Measurements from ENCODE around the gene SLC15A5. TPM values are rescaled to one million over a fixed set of nuclear protein-coding genes. Genes with fewer than 3 reads are reported as not detected.

Gene SLC15A5
- total RNA-seq, 2 donors from 2014 or later, result not detected

GRCh38 chr12:16282081-16282480 is 4.6 kb upstream of the SLC15A5 start:
- Mint-ChIP-seq H3K27ac (no peak overlapping the region), H3K36me3 (no peaks in the 10 kb centered on the region)

DNA sequence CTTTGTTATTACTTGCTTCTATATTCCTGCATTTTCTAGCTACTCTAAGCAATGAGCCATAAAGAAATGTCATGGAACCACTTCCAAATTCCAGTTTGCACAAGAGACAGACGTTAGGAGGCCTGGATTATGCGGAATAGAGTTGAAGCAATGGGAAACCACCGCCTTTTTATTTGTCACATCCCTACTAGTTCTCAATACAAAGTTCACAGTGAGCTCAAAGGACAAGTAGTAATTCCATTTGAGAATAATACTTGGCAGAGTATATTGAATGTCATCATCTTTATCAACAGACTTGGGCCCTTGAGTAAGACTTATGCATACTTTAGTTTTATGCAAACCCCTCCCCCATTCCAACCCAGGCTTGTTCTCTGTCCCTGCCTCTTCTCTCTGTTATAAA is 3.7 kb upstream of the SLC15A5 start:
- Mint-ChIP-seq H3K27ac (no peak overlapping the region), H3K9me3 (peaks cover 7 to 8% of the 10 kb centered on the region in 2 donors)

More at GRCh38 chr12:16282081-16282480, 4.6 kb upstream of the SLC15A5 start:
- DNase-seq (ENCODE audit: low spot score in 2 of 2) (no peak), ATAC-seq (no peak)
- peaks cover 6 to 7% of the 10 kb centered on the region in 2 donors for H3K9me3 Mint-ChIP-seq

GRCh38 chr12:16272222-16272621 is 5.3 kb downstream of the SLC15A5 start:
- no peaks in the 10 kb centered on the region for H3K36me3 Mint-ChIP-seq
- peaks cover 0 to 4% of the 10 kb centered on the region in 2 donors for H3K9me3 Mint-ChIP-seq
- ATAC-seq (no peak), DNase-seq (ENCODE audit: low spot score in 2 of 2) (no peak)
- H3K27ac Mint-ChIP-seq, result no peak overlapping the region

More for the DNA sequence above, 3.7 kb upstream of the SLC15A5 start:
- DNase-seq (ENCODE audit: low spot score in 2 of 2) (no peak), ATAC-seq (no peak)
- H3K36me3 Mint-ChIP-seq, result no peaks in the 10 kb centered on the region

DNA sequence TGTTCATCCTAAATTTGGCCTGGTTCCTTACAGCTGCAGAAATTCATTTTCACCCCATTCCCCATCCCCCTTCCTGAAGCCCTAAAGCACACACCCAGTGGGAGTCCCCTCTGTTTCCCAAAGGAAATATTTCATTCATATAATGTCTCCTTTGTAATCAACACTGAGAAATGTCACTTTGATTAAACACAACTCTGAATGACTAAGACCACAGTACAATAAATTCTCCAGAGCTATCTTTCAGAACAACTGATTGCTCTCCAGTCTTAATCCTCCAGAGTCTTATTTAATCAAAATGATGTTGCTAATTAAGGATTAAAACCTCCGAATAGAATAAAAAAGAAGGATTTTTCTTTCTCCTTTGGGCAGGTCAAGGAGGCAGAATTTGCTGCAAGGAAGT is 6.4 kb downstream of the SLC15A5 start:
- DNase-seq (ENCODE audit: low spot score in 2 of 2) (no peak), ATAC-seq (no peak)
- Mint-ChIP-seq H3K27ac (no peak overlapping the region), H3K36me3 (no peaks in the 10 kb centered on the region), H3K9me3 (peaks cover 0 to under 1% of the 10 kb centered on the region in 2 donors)

DNA sequence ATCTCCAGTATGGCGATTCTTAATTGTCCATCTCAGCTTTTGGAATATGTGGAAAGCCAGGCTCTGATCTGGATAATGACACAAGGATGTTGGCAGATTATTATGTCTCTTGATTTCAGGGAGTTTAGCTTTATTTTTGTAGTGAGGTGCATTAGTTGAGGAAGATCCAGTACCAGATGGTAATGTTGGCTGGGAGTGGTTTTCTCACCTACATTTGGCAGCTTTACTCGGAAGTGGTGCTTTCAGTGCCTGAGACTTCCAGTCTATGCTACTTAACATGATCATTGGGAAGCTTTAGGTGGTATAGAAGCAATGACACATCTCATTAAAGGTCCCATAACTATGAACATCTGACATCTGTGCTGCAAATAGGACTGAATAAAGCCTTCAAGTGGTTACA is 7.5 kb downstream of the SLC15A5 start:
- Mint-ChIP-seq H3K27ac (no peak overlapping the region), H3K36me3 (no peaks in the 10 kb centered on the region), H3K9me3 (peaks cover 1 to 2% of the 10 kb centered on the region in 2 donors)
- ATAC-seq (no peak), DNase-seq (ENCODE audit: low spot score in 2 of 2) (no peak)

DNA sequence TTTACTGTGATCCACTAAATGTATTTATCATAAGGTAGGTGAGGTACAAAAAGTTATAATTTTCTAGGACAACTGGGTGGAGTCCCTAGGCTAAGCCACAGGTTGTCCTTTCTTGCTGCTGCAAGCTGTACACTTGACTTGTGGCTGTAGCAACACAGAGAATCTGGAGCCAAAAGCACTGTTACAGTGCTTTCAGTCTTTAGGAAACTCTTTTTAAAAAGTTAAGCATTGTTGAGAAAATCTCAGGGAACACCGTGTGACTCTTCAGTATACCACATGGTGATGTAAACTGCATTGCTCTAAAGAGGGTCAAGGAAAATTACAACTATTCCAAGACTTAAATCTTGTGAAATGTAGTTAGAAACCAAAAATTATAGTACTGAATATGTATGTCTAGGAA is 11.4 kb downstream of the SLC15A5 start:
- Mint-ChIP-seq H3K27ac (no peak overlapping the region), H3K9me3 (peaks cover 15 to 21% of the 10 kb centered on the region in 2 donors), H3K36me3 (peaks cover 0 to 5% of the 10 kb centered on the region in 2 donors)
- no peak for ATAC-seq
- DNase-seq (ENCODE audit: low spot score in 2 of 2), result no peak

- no peak overlapping the region for H3K27ac Mint-ChIP-seq
- DNase-seq (ENCODE audit: low spot score in 2 of 2) (no peak), ATAC-seq (no peak)
- H3K36me3 Mint-ChIP-seq, result peaks cover 0 to 5% of the 10 kb centered on the region in 2 donors
- peaks cover 15 to 31% of the 10 kb centered on the region in 2 donors for H3K9me3 Mint-ChIP-seq
Observed at GRCh38 chr12:16261944-16262475, 15.5 kb downstream of the SLC15A5 start.

GRCh38 chr12:16260206-16260605 is 17.3 kb downstream of the SLC15A5 start:
- ATAC-seq (no peak), DNase-seq (ENCODE audit: low spot score in 2 of 2) (no peak)
- H3K9me3 Mint-ChIP-seq, result peaks cover 15 to 31% of the 10 kb centered on the region in 2 donors
- H3K36me3 Mint-ChIP-seq, result peaks cover 0 to 5% of the 10 kb centered on the region in 2 donors
- H3K27ac Mint-ChIP-seq, result no peak overlapping the region

DNA sequence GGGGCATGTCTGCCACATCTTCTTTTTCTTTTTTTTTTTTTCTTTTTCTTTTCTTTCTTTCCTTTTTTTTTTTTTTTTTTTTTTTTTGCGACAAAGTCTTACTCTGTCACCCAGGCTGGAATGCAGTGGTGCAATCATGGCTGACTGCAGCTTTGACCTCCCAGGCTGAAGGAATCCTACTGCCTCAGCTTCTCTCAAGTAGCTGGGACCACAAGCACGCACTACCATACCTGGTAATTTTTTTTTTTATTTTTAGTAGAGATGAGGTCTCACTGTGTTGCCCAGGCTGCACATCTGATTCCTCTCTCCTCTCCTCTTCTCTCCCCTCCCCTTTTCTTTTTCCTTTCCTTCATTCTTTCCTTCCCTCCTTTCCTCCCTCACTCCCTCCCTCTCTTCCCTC is 18.5 kb downstream of the SLC15A5 start:
- DNase-seq (ENCODE audit: low spot score in 2 of 2) (no peak), ATAC-seq (no peak)
- peaks cover 9 to 24% of the 10 kb centered on the region in 2 donors for H3K9me3 Mint-ChIP-seq
- H3K36me3 Mint-ChIP-seq, result no peaks in the 10 kb centered on the region
- no peak overlapping the region for H3K27ac Mint-ChIP-seq

DNA sequence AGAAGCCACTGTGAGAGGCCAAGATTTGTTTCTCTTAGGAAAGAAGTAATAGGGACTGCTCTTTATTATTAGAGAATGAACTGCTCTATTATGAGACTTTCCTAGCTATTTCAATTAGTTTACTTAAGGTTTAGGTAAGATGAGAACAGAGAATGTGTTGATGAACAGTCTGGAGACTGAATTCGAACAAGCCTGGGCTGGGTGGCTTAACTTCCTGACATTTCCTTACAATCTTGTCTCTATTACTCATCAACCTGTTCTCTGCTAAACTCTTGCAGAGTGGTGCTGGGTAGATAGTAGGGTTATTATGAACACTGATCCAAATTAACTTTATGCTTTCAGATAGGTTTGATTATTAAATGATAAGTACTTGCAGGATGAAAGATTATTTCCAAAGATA is 31.2 kb downstream of the SLC15A5 start:
- no peak overlapping the region for H3K27ac Mint-ChIP-seq
- H3K36me3 Mint-ChIP-seq, result no peaks in the 10 kb centered on the region
- H3K9me3 Mint-ChIP-seq, result peaks cover 8 to 15% of the 10 kb centered on the region in 2 donors
- ATAC-seq (no peak), DNase-seq (ENCODE audit: low spot score in 2 of 2) (no peak)

GRCh38 chr12:16245209-16245608 is 32.3 kb downstream of the SLC15A5 start:
- no peaks in the 10 kb centered on the region for H3K36me3 Mint-ChIP-seq
- DNase-seq (ENCODE audit: low spot score in 2 of 2) (no peak), ATAC-seq (no peak)
- H3K9me3 Mint-ChIP-seq, result peaks cover 8 to 10% of the 10 kb centered on the region in 2 donors
- no peak overlapping the region for H3K27ac Mint-ChIP-seq

GRCh38 chr12:16243487-16244412 is 33.7 kb downstream of the SLC15A5 start:
- Mint-ChIP-seq H3K9me3 (peaks cover 8 to 10% of the 10 kb centered on the region in 2 donors), H3K27ac (no peak overlapping the region), H3K36me3 (no peaks in the 10 kb centered on the region)

GRCh38 chr12:16241346-16241745 is 36.1 kb downstream of the SLC15A5 start:
- Mint-ChIP-seq H3K27ac (no peak overlapping the region), H3K9me3 (peaks cover 5% of the 10 kb centered on the region in 2 donors), H3K36me3 (no peaks in the 10 kb centered on the region)
- no peak for ATAC-seq
- DNase-seq (ENCODE audit: low spot score in 2 of 2), result no peak

More at GRCh38 chr12:16243487-16244412, 33.7 kb downstream of the SLC15A5 start:
- no peak for DNase-seq (ENCODE audit: low spot score in 2 of 2)
- ATAC-seq, result no peak

GRCh38 chr12:16238661-16239060 is 38.8 kb downstream of the SLC15A5 start:
- H3K9me3 Mint-ChIP-seq, result no peaks in the 10 kb centered on the region
- DNase-seq (ENCODE audit: low spot score in 2 of 2) (no peak), ATAC-seq (no peak)
- H3K27ac Mint-ChIP-seq, result no peak overlapping the region
- H3K36me3 Mint-ChIP-seq, result no peaks in the 10 kb centered on the region

GRCh38 chr12:16229676-16230075 is 47.8 kb downstream of the SLC15A5 start:
- ATAC-seq (no peak), DNase-seq (ENCODE audit: low spot score in 2 of 2) (no peak)
- peaks cover 4% of the 10 kb centered on the region in 2 donors for H3K9me3 Mint-ChIP-seq
- H3K27ac Mint-ChIP-seq, result no peak overlapping the region
- no peaks in the 10 kb centered on the region for H3K36me3 Mint-ChIP-seq

GRCh38 chr12:16228067-16228466 is 49.4 kb downstream of the SLC15A5 start:
- peaks cover 4% of the 10 kb centered on the region in 2 donors for H3K9me3 Mint-ChIP-seq
- DNase-seq (ENCODE audit: low spot score in 2 of 2) (no peak), ATAC-seq (no peak)
- no peaks in the 10 kb centered on the region for H3K36me3 Mint-ChIP-seq
- no peak overlapping the region for H3K27ac Mint-ChIP-seq

- DNase-seq (ENCODE audit: low spot score in 2 of 2), result no peak
- no peaks in the 10 kb centered on the region for H3K36me3 Mint-ChIP-seq
- no peak for ATAC-seq
- H3K9me3 Mint-ChIP-seq, result peaks cover 0 to 4% of the 10 kb centered on the region in 2 donors
- H3K27ac Mint-ChIP-seq, result no peak overlapping the region
Observed at GRCh38 chr12:16225692-16226091, 51.8 kb downstream of the SLC15A5 start.

All from activated naive CD4-positive, alpha-beta T cell treated with anti-CD3 and anti-CD28 coated beads, Interleukin-2, amount 50 U/mL, for 72 hours (primary cell).